ENCODE data around the gene CBX7.

CBX7 gene

GRCh38 chr22:39110631-39111561 is 41.6 kb downstream of the CBX7 start:
- no peak for DNase-seq (ENCODE audit: low read depth, low spot score)
- no peak for TF ChIP-seq CTCF (IDR thresholded peaks at IDR 0.05; ENCODE audit: insufficient read depth, low read length, missing control alignments)
- CTCF ChIA-PET = interaction anchor here (0.9 to 1.7 kb wide), 6 partner anchors 8 to 241 kb away, joined by 3 to 5 read pairs (median 4); no protein-coding TSS in a partner anchor
- POLR2A ChIA-PET = no interaction called here
- no peak overlapping the region for H3K4me3 ChIP-seq (ENCODE audit: low read depth, low read length)

GRCh38 chr22:39109361-39109760 is 43.1 kb downstream of the CBX7 start:
- POLR2A ChIA-PET = no interaction called here
- no peak for TF ChIP-seq CTCF (IDR thresholded peaks at IDR 0.05; ENCODE audit: insufficient read depth, low read length, missing control alignments)
- no peak overlapping the region for H3K4me3 ChIP-seq (ENCODE audit: low read depth, low read length)
- CTCF ChIA-PET = interaction anchor here (0.7 to 2.9 kb wide), 6 partner anchors 9 to 239 kb away, joined by 3 to 10 read pairs (median 4); no protein-coding TSS in a partner anchor
- no peak for DNase-seq (ENCODE audit: low read depth, low spot score)

- DNase-seq (ENCODE audit: low read depth, low spot score) = no peak
- ChIA-PET POLR2A (interaction anchor here (0.6 kb wide), 1 partner anchor 389 kb away, joined by 3 read pairs; no protein-coding TSS in a partner anchor), CTCF (interaction anchor here (1.4 to 2.9 kb wide), 3 partner anchors 10 to 15 kb away, joined by 3 to 10 read pairs (median 5); no protein-coding TSS in a partner anchor)
- H3K4me3 ChIP-seq (ENCODE audit: low read depth, low read length) = no peak overlapping the region
- no peak for TF ChIP-seq CTCF (IDR thresholded peaks at IDR 0.05; ENCODE audit: insufficient read depth, low read length, missing control alignments)
Measured at GRCh38 chr22:39108487-39108886, 44.0 kb downstream of the CBX7 start.

GRCh38 chr22:39106326-39106725 is 46.2 kb downstream of the CBX7 start:
- ChIA-PET CTCF (interaction anchor here (1.1 to 1.2 kb wide), 2 partner anchors 12 to 99 kb away, joined by 3 read pairs; no protein-coding TSS in a partner anchor), POLR2A (no interaction called here)
- no peak overlapping the region for H3K4me3 ChIP-seq (ENCODE audit: low read depth, low read length)
- no peak for TF ChIP-seq CTCF (IDR thresholded peaks at IDR 0.05; ENCODE audit: insufficient read depth, low read length, missing control alignments)
- DNase-seq (ENCODE audit: low read depth, low spot score) = no peak

- TF ChIP-seq CTCF (IDR thresholded peaks at IDR 0.05; ENCODE audit: insufficient read depth, low read length, missing control alignments) = no peak
- ChIA-PET POLR2A (no interaction called here), CTCF (no interaction called here)
Measured at GRCh38 chr22:39103431-39103830, 49.0 kb downstream of the CBX7 start.

GRCh38 chr22:39101226-39101625 is 51.3 kb downstream of the CBX7 start:
- POLR2A ChIA-PET = no interaction called here
- no peak overlapping the region for H3K4me3 ChIP-seq (ENCODE audit: low read depth, low read length)
- CTCF ChIA-PET = no interaction called here
- no peak for DNase-seq (ENCODE audit: low read depth, low spot score)
- no peak for TF ChIP-seq CTCF (IDR thresholded peaks at IDR 0.05; ENCODE audit: insufficient read depth, low read length, missing control alignments)

More at GRCh38 chr22:39103431-39103830, 49.0 kb downstream of the CBX7 start:
- no peak for DNase-seq (ENCODE audit: low read depth, low spot score)
- H3K4me3 ChIP-seq (ENCODE audit: low read depth, low read length) = no peak overlapping the region
